DOHH2 (cell line): ENCODE results near the gene MDGA2.

Experiments
- H3F3A ChIP-seq: fragments of 200-600 bp; sonication (generic), shearing (Covaris generic); 2 replicates; pipeline ENCODE4 v1.6.0; 2016; ENCODE audit warnings: antibody characterized with exemption, mild to moderate bottlenecking; ENCODE audit not compliant: control insufficient read depth, insufficient read depth
- H3K27ac ChIP-seq: fragments of 200-600 bp; sonication (generic); 2 replicates; pipeline ENCODE4 v1.5.1; 2014; ENCODE audit warnings: low read depth, mild to moderate bottlenecking, low read length, moderate library complexity
- H3K27me3 ChIP-seq: fragments of 200-600 bp; sonication (generic); 2 replicates; pipeline ENCODE4 v1.6.1; 2014; ENCODE audit warnings: mild to moderate bottlenecking, low read length, mixed read lengths; ENCODE audit not compliant: control insufficient read depth
- H3K36me3 ChIP-seq: fragments of 200-600 bp; sonication (generic); 2 replicates; pipeline ENCODE4 v1.6.1; 2014; ENCODE audit warnings: mild to moderate bottlenecking, low read length, moderate library complexity, mixed read lengths; ENCODE audit not compliant: control insufficient read depth
- H3K4me1 ChIP-seq: fragments of 200-600 bp; sonication (generic); 2 replicates; pipeline ENCODE4 v1.6.1; 2014; ENCODE audit warnings: mild to moderate bottlenecking, low read length, mixed read lengths; ENCODE audit not compliant: control insufficient read depth
- H3K4me2 ChIP-seq: fragments of 200-600 bp; sonication (generic); 2 replicates; pipeline ENCODE4 v1.6.0; 2014; ENCODE audit warnings: mild to moderate bottlenecking, low read length, moderate library complexity
- H3K4me3 ChIP-seq: fragments of 200-600 bp; sonication (generic); 2 replicates; pipeline ENCODE4 v1.5.1; 2014; ENCODE audit warnings: mild to moderate bottlenecking, low read length, mixed read lengths
- H3K79me2 ChIP-seq: fragments of 200-600 bp; sonication (generic); 2 replicates; pipeline ENCODE4 v1.6.1; 2014; ENCODE audit warnings: mild to moderate bottlenecking, low read length, mixed read lengths; ENCODE audit not compliant: control insufficient read depth
- H3K9me2 ChIP-seq: fragments of 200-600 bp; sonication (generic); replicated peaks from 2 replicates; pipeline ENCODE4 v1.6.1; 2014; ENCODE audit warnings: mild to moderate bottlenecking, low read length, mixed read lengths; ENCODE audit not compliant: control insufficient read depth
- H3K9me3 ChIP-seq: fragments of 200-600 bp; sonication (generic); 2 replicates; pipeline ENCODE4 v1.6.1; 2014; ENCODE audit warnings: antibody characterized with exemption, low read length, mixed read lengths; ENCODE audit not compliant: control insufficient read depth, insufficient read depth
- H4K20me1 ChIP-seq: fragments of 200-600 bp; sonication (generic); 2 replicates; pipeline ENCODE4 v1.6.0; 2014; ENCODE audit warnings: low read depth, mild to moderate bottlenecking, antibody characterized with exemption, low read length, moderate library complexity; ENCODE audit not compliant: control insufficient read depth, insufficient read depth
- CTCF ChIP-seq: fragments of 200-600 bp; sonication (generic); IDR thresholded peaks from one replicate; pipeline ENCODE4 v1.5.1; 2014; ENCODE audit warnings: antibody characterized with exemption, mild to moderate bottlenecking, low read depth, low read length; ENCODE audit not compliant: poor library complexity, severe bottlenecking
- EZH2phosphoT487 ChIP-seq: fragments of 200-600 bp; sonication (generic); IDR thresholded peaks from 2 replicates; pipeline ENCODE4 v1.6.1; 2017; ENCODE audit warnings: borderline replicate concordance, mild to moderate bottlenecking, antibody characterized with exemption, low read length, moderate library complexity, mixed read lengths

The MDGA2 gene

GRCh38 chr14:47060050-47060449, 615.4 kb downstream of the MDGA2 start:
- TF ChIP-seq EZH2phosphoT487 (no peak), CTCF (no peak)

GRCh38 chr14:47057364-47057763, 618.0 kb downstream of the MDGA2 start:
- H3K4me2 ChIP-seq: no peak overlapping the region
- no peaks in the 10 kb centered on the region for H4K20me1 ChIP-seq
- H3K4me3 ChIP-seq: no peak overlapping the region
- no peak overlapping the region for H3K27ac ChIP-seq
- H3K27me3 ChIP-seq: no peaks in the 10 kb centered on the region
- no peaks in the 10 kb centered on the region for H3K36me3 ChIP-seq
- TF ChIP-seq CTCF: no peak
- no peaks in the 10 kb centered on the region for H3K9me3 ChIP-seq
- H3F3A ChIP-seq: no peaks in the 10 kb centered on the region
- H3K79me2 ChIP-seq: no peaks in the 10 kb centered on the region
- H3K4me1 ChIP-seq: no peaks in the 10 kb centered on the region
- H3K9me2 ChIP-seq: no peaks in the 10 kb centered on the region

More at GRCh38 chr14:47060050-47060449, 615.4 kb downstream of the MDGA2 start:
- Histone ChIP-seq H4K20me1 (no peaks in the 10 kb centered on the region), H3K9me2 (no peaks in the 10 kb centered on the region), H3K4me2 (no peak overlapping the region), H3K79me2 (no peaks in the 10 kb centered on the region), H3K9me3 (no peaks in the 10 kb centered on the region), H3K36me3 (no peaks in the 10 kb centered on the region), H3K27ac (no peak overlapping the region), H3F3A (no peaks in the 10 kb centered on the region), H3K27me3 (no peaks in the 10 kb centered on the region), H3K4me1 (no peaks in the 10 kb centered on the region), H3K4me3 (no peak overlapping the region)

GRCh38 chr14:47044841-47045240, 630.6 kb downstream of the MDGA2 start:
- H3F3A ChIP-seq: no peaks in the 10 kb centered on the region
- no peaks in the 10 kb centered on the region for H3K4me1 ChIP-seq
- no peaks in the 10 kb centered on the region for H4K20me1 ChIP-seq
- H3K4me3 ChIP-seq: no peak overlapping the region
- H3K79me2 ChIP-seq: no peaks in the 10 kb centered on the region
- H3K36me3 ChIP-seq: no peaks in the 10 kb centered on the region
- TF ChIP-seq CTCF (no peak), EZH2phosphoT487 (no peak)
- H3K27ac ChIP-seq: no peak overlapping the region
- H3K4me2 ChIP-seq: no peak overlapping the region
- no peaks in the 10 kb centered on the region for H3K9me3 ChIP-seq
- no peaks in the 10 kb centered on the region for H3K27me3 ChIP-seq
- H3K9me2 ChIP-seq: no peaks in the 10 kb centered on the region

GRCh38 chr14:47040550-47040949, 634.9 kb downstream of the MDGA2 start:
- Histone ChIP-seq H4K20me1 (no peaks in the 10 kb centered on the region), H3K4me2 (no peak overlapping the region), H3K9me3 (no peaks in the 10 kb centered on the region), H3K27me3 (no peaks in the 10 kb centered on the region), H3K27ac (no peak overlapping the region), H3F3A (no peaks in the 10 kb centered on the region), H3K36me3 (no peaks in the 10 kb centered on the region), H3K79me2 (no peaks in the 10 kb centered on the region), H3K9me2 (no peaks in the 10 kb centered on the region), H3K4me1 (no peaks in the 10 kb centered on the region), H3K4me3 (no peak overlapping the region)
- TF ChIP-seq CTCF (no peak), EZH2phosphoT487 (no peak)
